ENCODE measurements around the gene SLC10A7. TPM values are rescaled to one million over a fixed set of nuclear protein-coding genes. Genes with fewer than 3 reads are reported as not detected.
A peak's percentile ranks its signal among the peaks of the same experiment; 100 is the strongest.

The SLC10A7 gene
- total RNA-seq, 1 donor from 2014 or later = 23.5 TPM

DNA sequence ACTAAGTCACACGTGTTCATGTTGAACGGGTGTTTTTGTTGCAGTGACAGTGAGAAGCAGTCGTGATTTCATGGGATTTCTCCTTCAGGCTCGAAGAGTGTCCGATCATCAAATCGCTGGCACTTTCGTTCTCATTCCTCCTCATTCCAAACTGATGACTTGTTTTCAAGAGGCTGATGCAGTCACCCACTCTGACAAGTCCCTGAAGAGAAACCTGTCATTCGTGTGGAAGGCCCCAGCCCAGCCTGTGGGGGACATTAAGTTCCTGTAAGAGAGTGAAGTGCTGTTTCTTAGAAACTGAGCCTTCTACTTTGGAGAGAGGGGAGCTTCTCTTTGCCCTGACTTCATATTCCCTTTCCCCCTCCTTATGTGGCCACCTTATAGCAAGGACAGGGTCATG is 299.4 kb downstream of the SLC10A7 start:
- DNase-seq (no peak), ATAC-seq (peak; percentile 62 to 79)
- Histone ChIP-seq H3K36me3 (no peaks in the 10 kb centered on the region), H3K27ac (no peak overlapping the region), H3K4me1 (no peaks in the 10 kb centered on the region), H3K27me3 (ENCODE audit: low read depth) (no peaks in the 10 kb centered on the region), H3K9me3 (no peaks in the 10 kb centered on the region), H3K4me3 (no peak overlapping the region)
- TF ChIP-seq, protein P1, sequence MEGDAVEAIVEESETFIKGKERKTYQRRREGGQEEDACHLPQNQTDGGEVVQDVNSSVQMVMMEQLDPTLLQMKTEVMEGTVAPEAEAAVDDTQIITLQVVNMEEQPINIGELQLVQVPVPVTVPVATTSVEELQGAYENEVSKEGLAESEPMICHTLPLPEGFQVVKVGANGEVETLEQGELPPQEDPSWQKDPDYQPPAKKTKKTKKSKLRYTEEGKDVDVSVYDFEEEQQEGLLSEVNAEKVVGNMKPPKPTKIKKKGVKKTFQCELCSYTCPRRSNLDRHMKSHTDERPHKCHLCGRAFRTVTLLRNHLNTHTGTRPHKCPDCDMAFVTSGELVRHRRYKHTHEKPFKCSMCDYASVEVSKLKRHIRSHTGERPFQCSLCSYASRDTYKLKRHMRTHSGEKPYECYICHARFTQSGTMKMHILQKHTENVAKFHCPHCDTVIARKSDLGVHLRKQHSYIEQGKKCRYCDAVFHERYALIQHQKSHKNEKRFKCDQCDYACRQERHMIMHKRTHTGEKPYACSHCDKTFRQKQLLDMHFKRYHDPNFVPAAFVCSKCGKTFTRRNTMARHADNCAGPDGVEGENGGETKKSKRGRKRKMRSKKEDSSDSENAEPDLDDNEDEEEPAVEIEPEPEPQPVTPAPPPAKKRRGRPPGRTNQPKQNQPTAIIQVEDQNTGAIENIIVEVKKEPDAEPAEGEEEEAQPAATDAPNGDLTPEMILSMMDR (IDR thresholded peaks at IDR 0.05) = no peak
- intact Hi-C loops (cut with DNase I) = no loop called here

DNA sequence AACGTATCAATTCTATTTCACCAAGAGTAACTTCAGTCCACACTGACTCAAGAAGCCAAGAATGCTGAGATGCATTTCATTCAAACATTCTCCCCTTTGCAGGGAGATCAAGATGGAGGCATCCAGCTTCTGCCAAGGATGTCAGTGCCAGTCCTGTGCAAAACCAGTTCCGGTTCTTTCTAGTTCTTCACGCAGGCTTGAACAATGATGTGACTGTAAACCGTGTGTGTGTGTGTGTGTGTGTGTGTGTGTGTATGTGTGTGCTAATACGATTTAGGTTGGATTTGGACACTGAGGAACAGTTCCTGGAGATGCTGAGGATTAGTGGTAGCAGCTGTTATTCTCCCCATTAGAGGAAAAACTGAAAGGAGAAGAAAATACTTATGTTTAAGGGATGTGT is 307.5 kb downstream of the SLC10A7 start, which contains the start of gene REELD1:
Gene REELD1, plus strand, starts transcription at position 301 of the 400 bp plus-strand sequence. CDS start 2,415 bp downstream, outside the sequence.
- ATAC-seq = no peak
- no peaks in the 10 kb centered on the region for H3K9me3 ChIP-seq
- no peak within 1 kb of the TSS for H3K27ac ChIP-seq
- H3K27me3 ChIP-seq (ENCODE audit: low read depth) = no peaks in the 10 kb centered on the region
- TF ChIP-seq, protein P1 (IDR thresholded peaks at IDR 0.05) = no peak
- intact Hi-C loops (cut with DNase I) = no loop called here
- H3K4me3 ChIP-seq = no peak within 1 kb of the TSS
- no peaks in the 10 kb centered on the region for H3K36me3 ChIP-seq
- no peaks in the 10 kb centered on the region for H3K4me1 ChIP-seq
- DNase-seq = no peak

DNA sequence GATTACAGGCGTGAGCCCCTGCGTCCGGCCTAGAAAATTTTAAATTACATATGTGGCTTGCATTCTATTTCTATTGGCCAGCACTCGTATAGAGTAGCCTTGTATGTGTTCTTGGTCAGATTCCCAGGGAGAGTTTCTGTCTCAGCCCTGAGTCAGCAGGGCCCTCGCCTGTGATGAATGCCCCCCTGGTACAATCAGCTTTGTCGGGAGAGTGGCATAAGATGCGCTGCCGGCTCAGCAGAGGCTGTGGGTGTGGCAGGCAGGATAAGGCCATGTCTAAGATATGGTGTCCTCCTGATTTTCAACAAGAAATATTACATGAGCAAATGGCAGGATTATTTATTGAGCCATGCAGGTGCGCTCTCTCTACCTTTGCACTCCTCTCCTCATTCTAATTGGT is 309.0 kb downstream of the SLC10A7 start:
- ATAC-seq = no peak

DNA sequence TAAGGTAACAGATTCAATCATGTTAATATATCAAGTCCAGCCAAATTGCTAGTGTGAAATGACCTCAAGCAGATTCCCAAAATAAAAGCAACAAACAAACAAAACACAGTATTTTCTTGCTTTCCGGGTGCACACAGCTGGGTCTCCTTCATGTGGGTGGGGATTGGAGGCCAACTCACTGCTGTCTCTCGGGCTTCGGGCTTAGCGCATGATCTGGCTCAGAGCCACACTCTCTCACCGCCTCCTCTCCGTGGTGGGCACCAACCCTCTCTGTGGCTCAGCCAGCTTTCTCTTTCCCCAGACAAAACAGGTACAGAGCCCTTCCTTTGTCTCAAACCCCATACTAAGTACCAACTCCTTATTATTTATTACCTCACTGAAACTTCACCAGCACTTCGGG is 310.3 kb downstream of the SLC10A7 start:
- intact Hi-C loops (cut with DNase I) = no loop called here
- TF ChIP-seq, protein P1 (IDR thresholded peaks at IDR 0.05) = no peak
- Histone ChIP-seq H3K27ac (no peak overlapping the region), H3K27me3 (ENCODE audit: low read depth) (no peaks in the 10 kb centered on the region), H3K4me3 (no peak overlapping the region), H3K4me1 (no peaks in the 10 kb centered on the region), H3K36me3 (no peaks in the 10 kb centered on the region), H3K9me3 (no peaks in the 10 kb centered on the region)
- DNase-seq (no peak), ATAC-seq (no peak)

More for the DNA sequence above, 309.0 kb downstream of the SLC10A7 start:
- H3K4me3 ChIP-seq = no peak overlapping the region
- H3K4me1 ChIP-seq = no peaks in the 10 kb centered on the region
- DNase-seq = no peak
- H3K36me3 ChIP-seq = no peaks in the 10 kb centered on the region
- no peaks in the 10 kb centered on the region for H3K9me3 ChIP-seq
- H3K27ac ChIP-seq = no peak overlapping the region
- no peaks in the 10 kb centered on the region for H3K27me3 ChIP-seq (ENCODE audit: low read depth)
- TF ChIP-seq, protein P1 (IDR thresholded peaks at IDR 0.05) = no peak
- intact Hi-C loops (cut with DNase I) = no loop called here

DNA sequence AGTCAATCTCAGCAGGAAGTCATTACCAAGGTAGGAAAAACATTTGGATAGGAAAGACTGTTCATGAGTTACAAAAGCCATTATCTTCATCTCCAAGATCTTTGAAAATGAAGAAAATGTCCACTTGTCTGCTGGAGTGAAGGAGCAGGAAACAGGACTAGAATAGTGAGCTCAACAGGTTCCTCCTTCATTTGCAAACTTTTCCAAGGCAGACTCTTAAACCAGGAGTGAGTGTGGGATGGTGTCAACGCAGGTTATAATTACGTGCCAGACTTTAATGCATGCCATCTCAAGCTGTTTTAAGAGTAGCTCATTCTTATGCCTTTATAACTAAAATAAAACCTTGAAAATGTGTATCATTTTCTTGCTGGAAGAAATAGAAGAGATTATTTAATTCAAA is 310.9 kb downstream of the SLC10A7 start:
- intact Hi-C loops (cut with DNase I) = no loop called here
- Histone ChIP-seq H3K4me3 (no peak overlapping the region), H3K27ac (no peak overlapping the region), H3K27me3 (ENCODE audit: low read depth) (no peaks in the 10 kb centered on the region), H3K36me3 (no peaks in the 10 kb centered on the region), H3K9me3 (no peaks in the 10 kb centered on the region), H3K4me1 (no peaks in the 10 kb centered on the region)
- TF ChIP-seq, protein P1 (IDR thresholded peaks at IDR 0.05) = no peak
- DNase-seq = no peak
- no peak for ATAC-seq

DNA sequence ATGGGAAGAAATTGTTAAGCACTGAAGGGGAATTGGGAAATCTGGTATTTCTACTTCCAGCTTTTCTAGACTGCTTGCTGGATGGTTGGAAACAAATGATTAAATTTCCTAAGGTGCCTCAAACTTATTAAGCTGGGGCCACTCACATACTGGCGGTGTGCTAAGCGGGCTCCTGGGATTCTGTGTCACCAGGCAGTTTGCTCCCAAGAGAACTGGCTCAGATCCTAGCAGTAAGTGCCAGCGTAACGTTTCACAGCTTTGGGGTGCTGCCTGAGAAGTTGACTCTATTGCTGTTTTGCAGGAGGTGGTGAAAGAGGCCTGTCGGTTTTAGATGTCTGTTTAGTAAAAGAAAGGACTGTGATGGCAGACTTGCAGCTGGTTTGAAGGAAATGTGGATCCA is 314.3 kb downstream of the SLC10A7 start:
- TF ChIP-seq, protein P1 (IDR thresholded peaks at IDR 0.05) = no peak
- DNase-seq = no peak
- H3K27ac ChIP-seq = no peak overlapping the region
- no peak for ATAC-seq
- no peaks in the 10 kb centered on the region for H3K36me3 ChIP-seq
- no peaks in the 10 kb centered on the region for H3K4me1 ChIP-seq
- no peaks in the 10 kb centered on the region for H3K27me3 ChIP-seq (ENCODE audit: low read depth)
- H3K9me3 ChIP-seq = no peaks in the 10 kb centered on the region
- intact Hi-C loops (cut with DNase I) = no loop called here
- H3K4me3 ChIP-seq = no peak overlapping the region
